ENCODE measurements around the gene KIRREL3.

KIRREL3 gene

DNA sequence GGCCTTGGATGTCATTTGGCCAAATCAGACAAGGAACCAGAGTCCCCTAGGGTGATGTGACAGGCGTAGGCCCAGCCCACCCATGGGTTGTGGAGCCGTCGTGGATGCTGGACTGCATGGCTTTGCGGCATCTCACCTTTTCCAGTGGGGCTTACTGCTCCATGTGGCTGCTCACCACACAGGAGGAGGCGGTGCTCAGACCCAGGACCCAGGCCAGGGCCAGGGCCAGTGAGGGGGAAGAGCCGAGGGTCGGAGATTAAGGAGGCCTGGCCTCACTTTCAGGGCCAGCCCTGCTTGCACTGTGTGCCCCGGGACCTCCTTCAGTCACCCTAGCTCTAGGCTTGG, 539.5 kb downstream of the KIRREL3 start:
- H3K27me3 Mint-ChIP-seq, result peaks cover 3% of the 10 kb centered on the region
- DNase-seq, result no peak
- H3K9me3 Mint-ChIP-seq, result no peaks in the 10 kb centered on the region
- H3K4me3 Mint-ChIP-seq, result no peak overlapping the region
- H3K4me1 Mint-ChIP-seq (ENCODE audit: low read depth), result peaks cover 13% of the 10 kb centered on the region
- no peaks in the 10 kb centered on the region for H3K36me3 Mint-ChIP-seq (ENCODE audit: low read depth)
- no peak overlapping the region for H3K27ac Mint-ChIP-seq

DNA sequence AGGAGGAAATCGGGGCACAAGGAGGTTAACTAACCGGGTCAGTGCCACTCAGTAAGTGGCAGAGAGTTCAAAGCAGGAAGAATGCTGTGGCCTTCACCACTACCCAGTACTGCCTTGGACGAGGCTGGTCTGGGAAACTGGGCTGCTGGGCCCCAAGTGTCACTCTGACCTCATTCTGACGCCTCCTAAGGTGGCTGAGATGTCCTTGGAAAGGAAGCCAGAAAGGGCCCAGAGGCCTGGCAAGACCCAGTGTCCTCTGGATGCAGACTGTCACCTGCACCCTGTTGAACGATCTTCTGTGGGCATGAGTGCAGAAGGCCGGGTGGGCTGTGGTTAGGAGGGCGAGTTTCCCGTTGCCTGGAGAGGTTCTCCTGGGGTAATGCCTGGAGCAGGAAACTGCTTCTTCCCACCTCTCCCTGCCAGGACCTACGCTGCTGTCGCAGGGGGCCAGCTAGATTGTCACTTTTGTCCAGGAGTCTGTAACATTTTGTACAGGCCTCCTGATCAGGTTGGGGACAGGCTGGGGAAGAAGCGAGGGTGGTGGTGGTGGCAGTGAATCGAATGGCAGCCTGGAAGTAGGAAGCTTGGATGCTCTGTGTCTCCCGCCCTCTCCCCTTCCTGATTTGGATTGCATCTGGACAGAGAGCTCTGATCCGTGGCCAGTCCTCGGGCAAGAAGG, 540.0 kb downstream of the KIRREL3 start:
- no peak for DNase-seq
- no peak overlapping the region for H3K27ac Mint-ChIP-seq
- H3K4me3 Mint-ChIP-seq, result no peak overlapping the region
- H3K36me3 Mint-ChIP-seq (ENCODE audit: low read depth), result no peaks in the 10 kb centered on the region
- H3K4me1 Mint-ChIP-seq (ENCODE audit: low read depth), result peaks cover 8% of the 10 kb centered on the region
- H3K9me3 Mint-ChIP-seq, result no peaks in the 10 kb centered on the region
- H3K27me3 Mint-ChIP-seq, result no peaks in the 10 kb centered on the region

DNA sequence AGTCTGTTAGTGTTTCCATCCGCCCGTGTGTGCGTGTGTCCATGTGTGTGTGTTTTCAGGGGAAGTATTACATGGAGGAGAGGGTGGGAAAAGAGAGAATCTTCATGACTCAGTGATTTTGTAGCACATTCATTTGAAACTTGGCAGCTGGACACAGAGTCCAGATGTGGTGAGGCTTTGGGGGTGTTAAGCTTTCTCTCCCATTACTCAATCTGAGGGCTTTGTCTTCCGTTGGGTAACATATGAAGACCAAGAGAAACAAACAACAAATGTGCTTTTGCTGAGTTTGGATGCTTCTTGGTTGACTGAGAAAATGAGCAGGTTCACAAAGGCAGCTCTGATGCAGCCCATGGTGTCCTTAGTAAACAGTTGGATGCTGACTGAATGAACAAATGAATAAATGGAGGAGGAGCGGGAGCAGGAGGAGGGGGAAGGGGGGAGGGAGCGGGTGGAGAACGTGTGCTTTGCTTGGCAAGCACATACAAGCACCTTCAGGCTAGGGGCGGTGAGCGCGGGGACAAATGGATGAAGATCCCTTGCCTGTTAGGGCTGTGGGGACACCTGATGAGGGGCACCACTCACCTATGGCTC, 540.8 kb downstream of the KIRREL3 start:
- no peak overlapping the region for H3K27ac Mint-ChIP-seq
- H3K4me1 Mint-ChIP-seq (ENCODE audit: low read depth), result peaks cover 1% of the 10 kb centered on the region
- no peaks in the 10 kb centered on the region for H3K36me3 Mint-ChIP-seq (ENCODE audit: low read depth)
- H3K27me3 Mint-ChIP-seq, result no peaks in the 10 kb centered on the region
- H3K9me3 Mint-ChIP-seq, result no peaks in the 10 kb centered on the region
- no peak for DNase-seq
- H3K4me3 Mint-ChIP-seq, result no peak overlapping the region

DNA sequence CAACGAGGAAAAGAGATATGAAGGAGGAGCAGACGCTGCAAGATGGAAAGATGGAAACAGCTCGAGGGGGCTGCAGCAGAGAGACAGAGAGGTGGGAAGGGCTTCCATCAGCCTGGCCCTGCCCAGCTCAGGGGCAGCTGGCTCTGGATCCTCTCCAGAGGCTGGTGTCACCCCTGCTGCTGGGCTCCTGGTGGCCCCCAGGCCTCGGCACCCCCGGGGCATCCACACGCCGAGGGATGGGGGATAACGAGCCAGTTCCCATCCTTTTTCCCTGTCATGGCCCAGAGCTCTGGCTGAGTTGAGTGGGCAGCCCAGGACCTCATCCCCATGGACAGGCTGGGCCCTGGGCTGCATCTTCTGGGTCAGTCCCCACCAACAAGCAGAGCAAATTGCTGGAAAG, 542.8 kb downstream of the KIRREL3 start:
- Mint-ChIP-seq H3K27me3 (no peaks in the 10 kb centered on the region), H3K9me3 (no peaks in the 10 kb centered on the region), H3K27ac (no peak overlapping the region), H3K4me1 (ENCODE audit: low read depth) (no peaks in the 10 kb centered on the region), H3K36me3 (ENCODE audit: low read depth) (no peaks in the 10 kb centered on the region), H3K4me3 (no peak overlapping the region)
- no peak for DNase-seq

DNA sequence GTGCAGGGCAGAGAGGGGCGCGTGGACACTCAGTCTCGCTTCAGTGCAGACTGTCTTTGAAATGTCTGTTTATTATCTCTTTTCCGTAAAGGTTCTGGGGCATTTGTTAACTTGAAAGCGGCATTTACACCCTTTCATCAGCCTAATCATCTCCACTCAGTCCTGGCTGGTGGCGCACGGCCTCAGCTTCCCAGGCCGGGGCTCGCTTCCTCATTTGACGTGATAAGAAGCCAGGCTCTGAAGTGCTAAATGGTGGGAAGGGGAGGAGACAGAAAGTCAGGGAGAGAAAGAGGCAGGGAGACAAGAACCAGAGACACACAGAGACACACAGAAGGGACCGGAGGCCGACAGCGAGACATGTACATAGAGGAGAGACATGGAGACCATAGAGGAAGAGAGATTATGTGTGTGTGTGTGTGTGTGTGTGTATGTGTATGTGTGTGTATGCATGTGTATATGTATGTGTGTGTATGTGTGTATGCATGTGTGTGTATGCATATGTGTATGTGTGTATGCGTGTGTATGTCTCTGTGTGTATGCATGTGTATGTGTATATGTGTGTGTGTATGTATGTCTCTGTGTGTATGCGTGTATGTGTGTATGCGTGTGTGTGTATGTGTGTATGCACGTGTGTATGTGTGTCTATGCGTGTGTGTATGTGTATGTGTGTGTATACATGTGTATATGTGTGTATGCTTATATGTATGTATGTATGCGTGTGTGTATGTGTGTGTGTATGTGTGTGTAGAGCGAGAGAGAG, 543.6 kb downstream of the KIRREL3 start:
- DNase-seq, result no peak
- Mint-ChIP-seq H3K4me1 (ENCODE audit: low read depth) (no peaks in the 10 kb centered on the region), H3K9me3 (no peaks in the 10 kb centered on the region), H3K27ac (no peak overlapping the region), H3K4me3 (no peak overlapping the region), H3K27me3 (no peaks in the 10 kb centered on the region), H3K36me3 (ENCODE audit: low read depth) (no peaks in the 10 kb centered on the region)

DNA sequence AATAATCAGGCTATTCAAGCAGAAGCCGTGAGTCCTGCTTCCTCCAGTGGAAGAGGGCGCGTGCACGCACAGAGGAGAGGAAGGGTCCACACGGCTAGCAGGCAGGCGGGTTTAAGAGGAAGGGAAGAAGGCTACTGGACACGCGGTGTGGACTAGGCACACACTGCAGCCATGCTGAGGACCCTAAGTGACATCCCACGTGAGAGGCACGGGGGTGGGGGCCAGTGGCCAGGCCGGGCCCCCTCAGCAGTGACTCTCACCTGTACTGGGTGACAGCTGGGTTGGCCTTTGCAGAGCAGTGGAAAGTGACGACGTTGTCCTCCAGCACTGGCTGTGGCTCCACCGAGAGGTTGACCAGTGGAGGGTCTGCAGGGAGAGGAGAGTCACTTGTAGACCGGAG, 544.5 kb downstream of the KIRREL3 start:
- H3K4me3 Mint-ChIP-seq, result no peak overlapping the region
- H3K9me3 Mint-ChIP-seq, result peaks cover 3% of the 10 kb centered on the region
- DNase-seq, result no peak
- no peaks in the 10 kb centered on the region for H3K36me3 Mint-ChIP-seq (ENCODE audit: low read depth)
- H3K4me1 Mint-ChIP-seq (ENCODE audit: low read depth), result no peaks in the 10 kb centered on the region
- no peak overlapping the region for H3K27ac Mint-ChIP-seq
- no peaks in the 10 kb centered on the region for H3K27me3 Mint-ChIP-seq

DNA sequence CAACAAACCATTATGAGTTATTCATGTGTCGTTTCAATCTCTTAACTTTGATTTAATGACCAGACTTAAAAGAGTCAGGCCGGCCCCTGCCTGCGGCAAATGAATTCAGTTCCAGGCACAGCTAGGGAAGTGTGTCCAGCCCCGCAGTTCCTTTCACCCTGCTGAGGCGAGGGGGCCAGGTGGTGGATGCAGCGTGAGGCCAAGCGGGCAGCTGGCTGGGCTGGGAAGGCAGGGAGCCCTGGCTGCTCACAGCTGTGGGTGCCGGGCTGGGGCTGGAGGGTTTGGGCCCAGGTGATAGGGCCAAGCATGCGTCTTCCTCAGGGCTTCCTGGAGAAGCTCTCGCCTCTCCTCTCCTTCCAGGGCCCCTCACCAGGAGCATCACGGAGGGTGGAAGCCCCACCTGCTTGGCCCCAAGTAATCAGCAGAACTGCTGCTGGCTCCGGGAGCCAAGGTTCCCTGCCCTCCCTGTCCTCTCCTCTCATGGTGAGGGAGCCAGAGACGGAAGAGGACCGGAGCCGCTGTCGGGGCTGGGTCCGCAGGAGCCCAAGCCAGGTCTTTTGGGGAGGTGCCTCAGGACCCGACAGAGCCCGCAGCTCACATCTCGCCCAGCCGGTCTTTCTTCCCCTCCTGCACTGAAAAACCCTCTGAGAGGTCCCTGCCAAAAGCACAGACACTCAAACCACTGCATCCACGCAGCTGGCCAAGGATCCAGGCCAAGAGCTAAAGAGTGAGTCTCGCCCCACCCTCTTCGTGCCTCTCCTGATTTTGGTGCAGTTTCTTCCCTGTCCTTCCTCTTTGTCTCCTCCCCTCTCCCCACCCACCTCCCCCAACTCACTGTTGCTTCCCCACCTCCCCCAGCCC, 548.1 kb downstream of the KIRREL3 start:
- Mint-ChIP-seq H3K27ac (no peak overlapping the region), H3K27me3 (no peaks in the 10 kb centered on the region), H3K9me3 (peaks cover 14% of the 10 kb centered on the region), H3K4me1 (ENCODE audit: low read depth) (no peaks in the 10 kb centered on the region), H3K4me3 (no peak overlapping the region), H3K36me3 (ENCODE audit: low read depth) (no peaks in the 10 kb centered on the region)
- no peak for DNase-seq

DNA sequence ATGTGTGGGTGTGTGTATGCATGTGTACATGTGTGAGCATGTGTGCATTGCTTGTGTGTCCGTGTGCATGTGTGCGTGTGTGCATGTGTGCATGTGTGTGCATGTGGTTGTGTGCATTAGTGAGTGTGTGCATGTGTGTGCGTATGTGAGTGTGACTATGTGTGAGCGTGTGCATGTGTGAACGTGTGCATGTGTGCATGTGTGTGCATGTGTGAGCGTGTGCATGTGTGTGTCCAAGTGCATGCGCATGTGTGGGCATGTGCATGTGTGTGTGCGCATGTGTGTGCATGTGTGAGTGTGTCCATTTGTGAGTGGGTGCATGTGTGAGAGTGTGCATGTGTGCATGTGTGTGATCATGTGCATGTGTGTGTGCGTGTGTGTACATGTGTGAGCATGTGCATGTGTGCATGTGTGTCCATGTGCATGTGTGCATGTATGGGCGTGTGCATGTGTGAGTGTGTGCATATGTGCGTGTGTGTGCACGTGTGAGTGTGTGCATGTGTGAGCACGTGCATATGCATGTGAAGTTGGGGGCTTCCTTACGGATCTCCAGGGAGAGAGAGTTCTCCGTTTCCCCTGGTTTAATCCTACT, 549.3 kb downstream of the KIRREL3 start:
- Mint-ChIP-seq H3K4me3 (no peak overlapping the region), H3K36me3 (ENCODE audit: low read depth) (no peaks in the 10 kb centered on the region), H3K27ac (no peak overlapping the region), H3K27me3 (no peaks in the 10 kb centered on the region), H3K4me1 (ENCODE audit: low read depth) (no peaks in the 10 kb centered on the region), H3K9me3 (peaks cover 14% of the 10 kb centered on the region)
- DNase-seq, result no peak

DNA sequence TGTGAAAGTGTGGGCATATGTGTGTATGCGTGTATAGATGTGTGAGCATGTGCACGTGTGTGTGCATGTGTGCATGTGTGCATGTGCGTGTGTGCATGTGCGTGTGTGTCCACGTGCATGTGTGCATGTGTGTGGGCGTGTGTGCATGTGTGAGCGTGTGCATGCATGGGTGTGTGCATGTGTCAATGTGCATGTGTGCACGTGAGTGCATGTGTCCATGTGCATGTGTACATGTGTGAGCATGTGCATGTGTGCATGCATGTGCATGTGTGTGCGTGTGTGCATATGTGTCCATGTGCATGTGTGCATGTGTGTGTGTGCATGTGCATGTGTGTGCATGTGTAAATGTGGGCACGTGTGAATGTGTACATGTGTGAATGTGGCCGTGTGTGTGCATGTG, 549.8 kb downstream of the KIRREL3 start:
- Mint-ChIP-seq H3K27ac (no peak overlapping the region), H3K36me3 (ENCODE audit: low read depth) (no peaks in the 10 kb centered on the region), H3K4me3 (no peak overlapping the region), H3K4me1 (ENCODE audit: low read depth) (no peaks in the 10 kb centered on the region), H3K9me3 (peaks cover 14% of the 10 kb centered on the region), H3K27me3 (no peaks in the 10 kb centered on the region)
- no peak for DNase-seq

DNA sequence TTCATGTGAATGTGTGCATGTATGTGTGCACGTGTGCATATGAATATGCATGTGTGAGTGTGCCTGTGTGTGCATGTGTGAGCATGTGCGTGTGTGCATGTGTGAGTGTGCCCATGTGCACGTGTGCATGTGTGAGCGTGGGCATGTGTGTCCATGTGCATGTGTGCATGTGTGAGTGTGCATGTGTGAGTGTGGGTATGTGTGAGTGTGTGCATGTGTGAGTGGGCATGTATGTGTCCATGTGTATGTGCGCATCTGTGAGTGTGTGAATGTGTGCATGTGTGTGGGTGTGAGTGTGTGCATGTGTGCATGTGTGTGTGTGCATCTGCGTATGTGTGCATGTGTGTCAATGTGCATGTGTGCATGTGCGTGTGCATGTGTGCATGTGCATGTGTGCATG, 550.4 kb downstream of the KIRREL3 start:
- no peak overlapping the region for H3K27ac Mint-ChIP-seq
- H3K27me3 Mint-ChIP-seq, result no peaks in the 10 kb centered on the region
- no peak for DNase-seq
- peaks cover 14% of the 10 kb centered on the region for H3K9me3 Mint-ChIP-seq
- H3K36me3 Mint-ChIP-seq (ENCODE audit: low read depth), result no peaks in the 10 kb centered on the region
- H3K4me3 Mint-ChIP-seq, result no peak overlapping the region
- H3K4me1 Mint-ChIP-seq (ENCODE audit: low read depth), result no peaks in the 10 kb centered on the region

DNA sequence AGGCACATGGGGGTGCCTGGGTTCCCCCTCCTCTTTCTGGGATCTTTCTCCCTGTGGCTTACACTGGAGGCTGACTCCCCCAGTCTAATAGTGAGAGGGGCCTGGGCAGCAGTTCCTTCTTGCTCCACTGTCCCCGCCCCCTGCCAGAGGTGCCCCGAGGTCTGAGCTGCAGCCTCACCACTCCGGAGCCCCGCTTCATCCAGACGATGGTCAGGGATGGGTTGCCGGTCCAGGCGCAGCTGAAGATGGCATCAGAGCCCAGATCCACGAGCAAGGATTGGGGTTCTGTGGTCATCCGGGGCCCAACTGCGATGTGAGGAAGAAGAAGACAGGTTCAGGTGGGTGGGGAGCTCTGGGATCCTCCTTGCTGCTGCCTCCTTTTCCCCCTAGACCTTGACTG, 554.0 kb downstream of the KIRREL3 start:
- H3K4me1 Mint-ChIP-seq (ENCODE audit: low read depth), result no peaks in the 10 kb centered on the region
- peaks cover 14% of the 10 kb centered on the region for H3K9me3 Mint-ChIP-seq
- H3K27me3 Mint-ChIP-seq, result peaks cover 14% of the 10 kb centered on the region
- H3K4me3 Mint-ChIP-seq, result no peak overlapping the region
- no peak for DNase-seq
- no peak overlapping the region for H3K27ac Mint-ChIP-seq
- H3K36me3 Mint-ChIP-seq (ENCODE audit: low read depth), result no peaks in the 10 kb centered on the region

DNA sequence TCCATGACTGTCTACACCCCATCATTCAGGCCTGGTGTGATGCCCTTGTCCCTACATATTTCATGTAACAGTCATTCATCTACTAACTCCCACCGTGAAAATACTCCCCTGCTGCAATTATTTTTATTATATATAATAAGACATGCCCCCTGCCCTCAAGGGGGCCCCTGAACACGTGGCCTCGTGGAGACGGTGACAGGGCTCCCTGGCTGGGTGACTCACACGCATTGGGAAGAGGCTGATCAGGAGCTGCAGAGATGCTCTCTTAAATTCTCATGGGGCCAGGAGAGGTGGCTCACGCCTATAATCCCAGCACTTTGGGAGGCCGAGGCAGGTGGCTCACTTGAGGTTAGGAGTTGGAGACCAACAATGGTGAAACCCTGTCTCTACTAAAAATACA, 556.5 kb downstream of the KIRREL3 start:
- Mint-ChIP-seq H3K27me3 (peaks cover 26% of the 10 kb centered on the region), H3K27ac (no peak overlapping the region), H3K4me1 (ENCODE audit: low read depth) (peaks cover 6% of the 10 kb centered on the region), H3K36me3 (ENCODE audit: low read depth) (no peaks in the 10 kb centered on the region), H3K4me3 (no peak overlapping the region), H3K9me3 (no peaks in the 10 kb centered on the region)
- DNase-seq, result no peak

DNA sequence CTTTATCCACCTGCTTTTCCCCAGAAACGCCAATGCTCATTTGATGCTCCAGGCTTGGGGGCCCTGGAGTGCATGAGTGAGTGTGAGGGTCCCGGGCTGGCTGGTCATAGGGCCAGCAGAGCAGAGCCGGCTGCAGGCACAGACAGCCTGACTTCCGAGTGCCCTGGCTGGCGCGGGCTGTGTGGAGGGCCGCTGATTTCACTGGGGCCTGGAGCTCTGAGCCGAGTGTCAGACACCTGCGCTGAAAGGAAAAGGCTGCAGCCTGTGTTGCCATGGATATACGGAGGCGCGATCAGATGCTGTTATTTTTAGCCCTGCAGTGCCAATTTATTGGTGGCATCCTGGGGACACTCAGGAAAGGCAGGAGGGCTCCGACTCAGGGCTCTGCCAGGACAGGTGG, 557.5 kb downstream of the KIRREL3 start:
- Mint-ChIP-seq H3K4me1 (ENCODE audit: low read depth) (peaks cover 6% of the 10 kb centered on the region), H3K27me3 (peaks cover 26% of the 10 kb centered on the region), H3K36me3 (ENCODE audit: low read depth) (no peaks in the 10 kb centered on the region), H3K4me3 (no peak overlapping the region), H3K9me3 (no peaks in the 10 kb centered on the region), H3K27ac (no peak overlapping the region)
- no peak for DNase-seq

DNA sequence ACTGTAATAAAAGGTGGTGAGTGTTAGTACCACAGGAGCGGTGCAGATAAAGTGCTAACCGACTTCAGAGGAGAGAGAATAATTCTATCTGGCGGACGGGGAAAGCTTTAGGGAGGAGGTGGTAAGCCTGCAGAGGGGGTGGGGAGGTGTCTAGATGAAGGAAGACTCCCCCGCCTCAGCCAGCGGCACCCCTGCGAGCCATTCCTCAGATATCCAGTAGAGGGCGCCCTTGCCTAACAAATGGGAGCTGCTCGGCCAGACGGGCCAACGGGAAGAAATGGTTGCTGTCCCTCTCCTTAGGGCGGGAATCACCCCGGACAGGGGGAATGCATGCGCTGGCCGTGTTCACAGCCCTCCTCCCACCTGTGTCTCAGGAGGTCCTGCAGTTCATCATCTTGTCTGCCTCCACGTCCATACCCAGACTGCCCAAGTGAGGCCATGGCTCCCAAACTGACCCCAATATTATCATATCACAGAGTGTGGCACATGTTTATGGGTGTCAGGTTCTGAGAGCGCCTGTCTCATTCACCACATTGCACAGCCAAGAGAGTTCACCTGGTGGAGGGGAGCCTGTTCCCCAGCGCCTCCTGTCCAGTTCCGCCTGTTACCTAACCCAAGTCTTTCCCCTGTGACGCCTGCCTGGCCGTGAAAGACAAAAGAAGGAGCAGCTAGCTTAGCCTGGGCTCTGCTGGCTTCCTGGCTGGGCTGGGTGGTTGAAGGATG, 559.6 kb downstream of the KIRREL3 start:
- no peak overlapping the region for H3K27ac Mint-ChIP-seq
- H3K4me1 Mint-ChIP-seq (ENCODE audit: low read depth), result peaks cover 6% of the 10 kb centered on the region
- H3K4me3 Mint-ChIP-seq, result no peak overlapping the region
- DNase-seq, result peak; percentile 85
- peaks cover 26% of the 10 kb centered on the region for H3K27me3 Mint-ChIP-seq
- no peaks in the 10 kb centered on the region for H3K9me3 Mint-ChIP-seq
- H3K36me3 Mint-ChIP-seq (ENCODE audit: low read depth), result no peaks in the 10 kb centered on the region

Data from activated T-cell treated with anti-CD3 and anti-CD28 coated beads, Interleukin-2, amount 50 U/mL, for 24 hours (primary cell).